GM18505 (cell line): ENCODE data around the gene FAM229A.
"Not testable (repeated sequence)": the region's sequence is repeated elsewhere in the genome, so short reads cannot be mapped to it uniquely, and the experiment has no call there.

Experiments used
- ATAC-seq: cut with Tn5 transposase; IDR thresholded peaks from one replicate; pipeline ENCODE4 v1.9.1; 2021; ENCODE audit not compliant: unreplicated experiment
- POLR2A ChIP-seq: IDR thresholded peaks from 4 replicates; pipeline ENCODE4 v1.6.1; 2011; ENCODE audit warnings: borderline replicate concordance; ENCODE audit not compliant: insufficient read depth, insufficient read length; ENCODE audit errors: extremely low read depth

Gene FAM229A

DNA sequence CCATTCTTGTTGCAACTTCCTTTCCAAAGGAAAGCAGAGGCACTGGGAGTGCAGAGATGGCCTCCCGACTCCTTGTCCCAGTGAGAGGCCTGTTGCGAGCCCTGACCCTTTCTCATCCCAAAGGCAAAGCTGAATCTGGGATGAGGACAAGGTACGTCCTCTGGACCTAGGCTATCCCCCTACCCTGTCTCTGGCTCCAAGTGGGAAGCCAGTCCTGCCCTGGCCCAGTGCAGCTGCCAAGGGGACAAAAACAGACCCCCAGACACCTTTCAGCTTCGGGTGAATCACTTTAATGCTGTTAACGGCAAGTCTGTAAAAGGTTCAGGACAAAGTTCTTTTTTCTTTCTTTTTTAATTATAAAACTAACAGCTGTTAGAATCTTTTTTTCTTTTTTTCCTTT is 2.6 kb upstream of the FAM229A start:
- ATAC-seq: no peak

DNA sequence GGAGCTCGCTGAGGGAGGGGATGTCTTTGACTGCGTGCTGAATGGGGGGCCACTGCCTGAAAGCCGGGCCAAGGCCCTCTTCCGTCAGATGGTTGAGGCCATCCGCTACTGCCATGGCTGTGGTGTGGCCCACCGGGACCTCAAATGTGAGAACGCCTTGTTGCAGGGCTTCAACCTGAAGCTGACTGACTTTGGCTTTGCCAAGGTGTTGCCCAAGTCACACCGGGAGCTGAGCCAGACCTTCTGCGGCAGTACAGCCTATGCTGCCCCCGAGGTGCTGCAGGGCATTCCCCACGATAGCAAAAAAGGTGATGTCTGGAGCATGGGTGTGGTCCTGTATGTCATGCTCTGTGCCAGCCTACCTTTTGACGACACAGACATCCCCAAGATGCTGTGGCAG is 1.4 kb upstream of the FAM229A start:
- no peak for ATAC-seq
- no peak for TF ChIP-seq POLR2A

More for the DNA sequence above, 2.6 kb upstream of the FAM229A start:
- no peak for TF ChIP-seq POLR2A

DNA sequence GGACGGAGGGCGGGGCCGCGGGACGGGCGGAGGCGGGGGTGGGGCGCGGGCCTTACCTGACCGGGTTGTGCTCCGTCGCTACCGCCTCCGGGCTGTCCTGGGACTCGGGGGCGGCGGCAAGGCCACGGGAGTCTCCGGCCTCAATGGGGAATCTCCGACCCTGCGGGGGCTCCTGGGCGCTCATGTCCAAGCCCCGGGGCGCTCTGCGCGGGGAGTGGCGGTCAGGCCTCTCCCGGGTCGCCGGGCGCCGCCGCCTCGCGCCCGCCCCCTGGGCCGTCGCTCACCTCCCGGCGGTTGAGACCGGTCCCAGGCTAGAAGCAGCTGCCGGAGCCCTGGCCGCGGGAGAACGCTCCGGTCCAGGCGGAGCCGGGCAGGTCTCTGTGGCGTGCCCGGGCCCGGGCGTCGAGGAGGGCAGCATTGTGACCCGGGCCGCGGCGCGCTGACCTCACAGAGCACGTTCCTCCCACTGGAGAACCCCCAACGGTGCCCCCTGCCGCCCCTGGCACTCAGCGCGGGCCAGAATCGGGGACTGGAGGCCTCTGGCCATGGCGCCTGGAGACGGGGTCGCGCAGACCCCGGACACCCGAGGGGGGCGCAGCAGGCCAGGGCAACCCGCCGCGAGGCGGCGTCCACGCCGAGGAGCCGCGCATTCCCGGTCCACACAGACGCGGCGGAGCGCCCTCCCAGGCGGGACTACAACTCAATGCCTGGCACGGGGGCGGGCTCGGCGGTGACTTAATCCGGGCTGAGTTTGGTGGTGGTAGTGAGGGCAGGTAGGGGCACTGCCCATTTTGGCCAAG is 411 bp downstream of the FAM229A start:
- TF ChIP-seq POLR2A: no peak
- ATAC-seq: no peak

DNA sequence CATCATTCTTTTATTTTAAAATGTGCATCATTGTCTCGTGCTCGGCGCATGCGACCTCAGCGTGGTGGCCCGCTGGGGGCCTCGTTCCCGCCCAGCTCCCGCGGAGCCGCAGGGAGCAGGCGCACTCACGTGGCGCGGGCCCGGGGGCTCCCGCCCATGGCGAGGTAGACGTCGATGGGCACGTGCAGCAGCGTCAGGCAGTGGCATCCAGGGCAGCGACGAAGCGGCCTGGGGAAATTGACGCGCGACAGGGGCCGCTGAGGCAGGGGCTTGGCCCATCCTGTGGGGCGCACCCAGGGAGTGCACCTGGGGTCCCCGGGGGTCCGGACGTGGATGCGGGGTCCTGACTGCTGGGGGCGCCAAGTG is 994 bp downstream of the FAM229A start:
- no peak for TF ChIP-seq POLR2A
- no peak for ATAC-seq

DNA sequence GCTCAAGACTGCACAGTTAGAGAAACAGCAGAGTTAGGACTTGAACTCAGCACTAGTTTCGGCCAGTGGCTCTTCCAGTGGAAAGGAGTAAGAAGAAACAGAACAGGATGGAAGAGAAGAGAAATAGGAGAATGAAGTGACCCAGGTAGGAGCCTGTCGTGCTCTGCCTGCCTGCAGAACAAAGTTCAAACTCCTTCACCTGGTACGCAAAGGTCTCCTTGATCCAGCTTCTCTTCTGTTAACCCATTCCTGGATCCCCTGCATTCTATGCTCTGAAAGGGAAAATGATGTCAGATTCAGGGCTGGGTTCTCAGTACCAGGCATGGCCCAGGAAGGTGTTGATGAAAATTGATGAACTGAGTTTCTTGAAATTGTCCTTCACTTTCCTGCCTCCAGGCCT is 3.9 kb downstream of the FAM229A start:
- no peak for TF ChIP-seq POLR2A
- ATAC-seq: no peak

DNA sequence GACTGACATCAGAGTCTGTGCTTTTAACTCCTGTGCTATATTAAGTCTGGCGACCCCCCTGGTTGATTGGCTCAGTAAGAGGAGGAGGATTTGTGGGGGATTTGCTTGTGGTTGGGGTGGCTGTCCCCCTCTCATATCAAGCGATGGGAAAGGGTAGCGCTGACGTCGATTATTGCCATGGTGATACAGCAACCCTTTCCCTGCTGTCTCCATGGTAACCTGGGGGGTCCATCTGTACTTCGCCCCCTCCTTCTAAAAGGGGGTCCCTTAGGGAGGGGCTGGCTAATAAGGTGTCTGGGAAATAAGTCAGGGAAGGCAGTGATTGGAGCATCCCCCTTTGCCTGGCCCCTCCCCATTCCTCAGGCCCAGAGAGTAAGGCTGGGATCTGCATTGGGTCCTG is 4.7 kb downstream of the FAM229A start:
- no peak for TF ChIP-seq POLR2A
- no peak for ATAC-seq

DNA sequence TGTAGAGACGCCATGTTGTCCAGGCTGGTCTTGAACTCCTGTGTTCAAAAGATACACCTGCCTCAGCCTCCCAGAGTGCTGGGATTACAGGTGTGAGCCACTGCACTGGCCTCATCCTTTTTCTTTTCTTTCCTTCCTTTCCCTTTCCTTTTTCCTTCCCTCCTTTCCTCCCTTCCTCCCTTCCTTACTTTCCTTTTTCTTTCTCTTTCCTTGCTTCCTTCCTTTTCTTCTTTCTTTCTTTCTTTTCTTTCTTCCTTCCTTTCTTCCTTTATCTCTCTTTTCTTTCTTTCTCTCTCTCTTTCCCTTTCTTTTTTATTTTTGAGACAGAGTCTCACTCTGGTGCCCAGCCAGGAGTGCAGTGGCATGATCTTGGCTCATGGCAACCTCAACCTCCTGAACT is 5.8 kb downstream of the FAM229A start:
- no peak for ATAC-seq
- TF ChIP-seq POLR2A: no peak

DNA sequence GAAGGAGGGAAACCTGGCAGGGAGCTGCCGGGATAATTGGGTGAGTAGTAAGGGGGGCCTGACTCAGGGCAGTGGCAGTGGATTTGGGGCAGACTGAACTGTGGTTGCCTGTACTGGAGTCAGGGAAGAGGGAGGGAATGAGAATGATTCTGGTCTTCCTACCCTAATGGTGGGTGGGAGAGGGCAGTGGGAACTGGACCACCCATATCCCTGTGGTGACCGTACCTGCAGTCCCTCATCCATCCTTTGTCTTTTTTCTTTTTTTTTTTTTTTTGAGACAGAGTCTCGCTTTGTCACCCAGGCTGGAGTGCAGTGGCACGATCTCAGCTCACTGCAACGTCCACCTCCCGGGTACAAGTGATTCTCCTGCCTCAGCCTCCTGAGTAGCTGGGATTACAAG is 6.5 kb downstream of the FAM229A start:
- not testable (repeated sequence) for ATAC-seq

DNA sequence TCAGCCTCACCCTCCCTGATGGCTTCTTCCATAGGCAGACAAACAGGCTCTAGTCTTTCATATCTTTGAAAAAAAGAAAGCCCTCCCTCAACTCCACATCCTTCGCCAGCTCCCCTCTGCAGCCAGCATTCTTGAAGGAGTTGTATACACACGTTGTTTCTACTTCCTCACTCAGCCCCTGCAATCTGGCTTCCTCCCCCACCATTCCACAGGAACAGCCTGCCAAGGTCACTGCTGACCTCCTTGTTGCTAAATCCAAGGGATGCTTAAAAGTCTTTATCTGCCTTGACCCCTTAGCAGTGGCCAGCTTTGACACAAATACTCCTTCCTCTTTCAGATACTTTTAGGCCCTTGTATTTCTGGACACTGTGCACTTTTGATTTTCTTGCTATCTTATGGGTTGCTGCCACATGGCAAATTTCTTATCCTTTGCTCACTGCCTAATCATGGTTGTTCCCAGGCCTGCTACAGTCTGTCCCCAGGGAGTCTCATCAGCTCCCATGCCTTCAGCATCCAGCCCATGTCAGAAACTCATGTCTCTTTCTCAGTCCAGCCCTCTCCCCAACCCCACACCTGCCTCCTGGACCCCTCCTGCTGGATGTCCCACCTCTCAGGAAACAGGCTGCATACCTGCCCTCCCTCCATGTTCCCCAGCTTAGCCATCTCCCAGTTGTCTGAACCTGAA is 8.3 kb downstream of the FAM229A start:
- ATAC-seq: no peak
- no peak for TF ChIP-seq POLR2A

DNA sequence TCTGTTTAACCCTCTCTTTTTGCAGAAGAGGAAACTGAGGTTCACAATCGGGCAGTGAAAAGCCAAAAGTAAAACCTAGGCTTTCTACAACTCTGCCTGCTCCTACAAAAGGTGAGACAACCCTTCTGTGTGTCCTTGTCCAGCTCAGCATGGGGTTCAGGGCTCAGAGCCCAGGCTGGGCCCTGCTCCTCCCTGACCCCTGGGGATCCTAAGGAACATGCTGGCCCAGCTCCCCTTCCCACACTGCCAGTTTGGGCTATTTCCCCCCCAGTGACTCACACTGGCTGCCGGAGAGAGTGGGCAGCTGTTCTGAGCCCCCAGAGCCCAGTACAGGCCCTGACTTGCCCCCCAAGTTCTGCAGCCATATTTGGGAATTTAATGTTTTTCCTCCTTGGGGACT is 8.9 kb downstream of the FAM229A start:
- no peak for ATAC-seq
- no peak for TF ChIP-seq POLR2A

DNA sequence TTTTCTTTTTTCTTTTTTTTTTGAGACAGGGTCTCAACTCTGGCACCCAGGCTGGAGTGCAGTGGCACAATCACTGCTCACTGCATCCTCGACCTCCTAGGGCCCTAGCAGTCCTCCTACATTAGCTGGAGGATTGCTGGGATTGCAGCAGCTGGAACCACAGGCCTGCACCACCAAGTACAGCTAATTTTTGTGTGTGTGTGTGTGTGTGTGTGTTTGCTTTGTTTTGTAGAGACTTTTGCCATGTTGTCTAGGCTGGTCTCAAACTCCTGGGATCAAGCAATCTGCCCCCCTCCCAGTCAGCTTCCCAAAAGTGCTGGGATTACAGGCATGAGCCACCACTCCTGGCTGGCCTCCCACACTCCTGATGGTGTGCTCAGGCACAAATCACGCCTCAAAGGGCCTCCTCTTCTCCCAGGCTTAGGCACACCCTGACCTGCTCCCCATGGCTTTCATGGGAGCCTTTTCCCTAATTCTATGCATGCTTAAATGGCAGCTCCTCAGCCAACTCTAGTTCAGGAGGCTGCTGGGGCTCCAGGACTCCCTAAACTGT is 9.4 kb downstream of the FAM229A start:
- no peak for ATAC-seq
- no peak for TF ChIP-seq POLR2A

DNA sequence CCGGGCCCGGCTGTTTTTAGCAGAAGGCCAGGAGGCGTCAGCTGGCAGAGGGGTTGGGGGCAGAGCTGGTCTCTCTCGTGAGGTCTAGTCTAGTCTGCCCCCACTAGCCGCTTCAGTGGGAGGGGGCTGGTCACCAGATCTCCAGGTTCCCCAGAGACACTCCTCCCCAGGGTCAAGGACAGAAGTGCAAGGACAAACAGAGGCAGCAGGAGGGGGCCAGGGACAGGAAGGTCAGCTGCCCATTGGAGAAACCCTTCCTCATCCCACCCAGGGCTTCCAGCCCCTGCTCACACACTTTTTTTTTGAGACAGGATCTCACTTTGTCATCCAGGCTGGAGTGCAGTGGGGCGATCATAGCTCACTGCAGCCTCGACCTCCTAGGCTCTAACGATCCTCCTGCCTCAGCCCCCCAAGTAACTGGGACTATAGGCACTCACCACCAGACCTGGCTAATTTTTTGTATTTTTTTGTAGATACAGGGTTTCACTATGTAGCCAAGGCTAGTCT is 10.0 kb downstream of the FAM229A start:
- no peak for TF ChIP-seq POLR2A
- no peak for ATAC-seq

DNA sequence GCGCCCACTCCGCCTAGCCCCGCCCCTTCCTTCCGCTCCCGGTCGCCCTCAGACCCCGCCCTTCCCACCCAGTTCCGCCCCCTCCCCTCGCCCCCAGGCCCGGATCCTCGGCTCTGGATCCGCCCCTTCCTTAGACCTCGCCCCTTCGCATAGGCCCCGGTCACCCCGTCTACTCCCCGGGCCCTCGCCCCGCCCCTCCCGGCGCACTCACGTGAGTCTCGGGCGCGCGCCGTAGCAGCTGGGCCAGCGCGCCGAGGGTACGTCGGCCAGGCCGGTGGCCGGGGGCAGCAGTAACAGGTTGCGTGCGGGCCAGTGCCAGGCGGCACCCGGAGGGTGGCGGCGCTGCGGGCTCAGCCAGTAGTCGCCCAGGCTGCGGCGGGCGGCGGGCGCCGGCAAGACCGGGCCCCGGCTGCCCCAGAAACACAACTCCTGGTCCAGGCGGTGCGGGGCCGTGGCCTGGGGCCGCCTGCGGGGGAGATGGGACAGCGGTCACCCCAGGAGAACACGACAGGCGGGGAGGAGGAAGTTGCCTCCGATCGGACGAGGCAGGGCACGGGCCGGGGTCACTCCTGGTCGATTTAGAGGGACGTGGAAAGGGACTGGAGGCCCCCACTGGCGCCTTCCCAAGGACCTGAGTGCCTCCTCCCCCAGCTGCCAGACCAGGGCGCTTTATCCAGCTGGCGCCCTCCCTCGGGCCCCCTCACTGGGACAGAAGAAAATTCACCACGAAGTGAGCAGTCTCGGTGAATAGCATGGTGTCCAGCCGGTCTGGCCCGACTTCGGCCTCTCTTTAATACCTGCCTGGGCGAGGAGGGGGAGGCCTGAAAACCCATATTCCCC is 10.7 kb downstream of the FAM229A start:
- peak; percentile 65 for TF ChIP-seq POLR2A
- ATAC-seq: peak; percentile 77
